B cell (primary cell): Measurements from ENCODE around the gene CCNG2.

Experiments used
- EZH2 ChIP-seq: IDR thresholded peaks from 2 replicates; pipeline ENCODE4 v1.6.1; 2012; ENCODE audit warnings: borderline replicate concordance, low read depth, mild to moderate bottlenecking, moderate library complexity, low read length; ENCODE audit not compliant: insufficient read depth, poor library complexity, severe bottlenecking
- TF ChIP-seq, protein P1 (sequence below): fragments of 200-600 bp; IDR thresholded peaks from one replicate; pipeline ENCODE4 v1.8.0; 2022; ENCODE audit warnings: antibody characterized with exemption, mild to moderate bottlenecking

- TF ChIP-seq, protein P1, sequence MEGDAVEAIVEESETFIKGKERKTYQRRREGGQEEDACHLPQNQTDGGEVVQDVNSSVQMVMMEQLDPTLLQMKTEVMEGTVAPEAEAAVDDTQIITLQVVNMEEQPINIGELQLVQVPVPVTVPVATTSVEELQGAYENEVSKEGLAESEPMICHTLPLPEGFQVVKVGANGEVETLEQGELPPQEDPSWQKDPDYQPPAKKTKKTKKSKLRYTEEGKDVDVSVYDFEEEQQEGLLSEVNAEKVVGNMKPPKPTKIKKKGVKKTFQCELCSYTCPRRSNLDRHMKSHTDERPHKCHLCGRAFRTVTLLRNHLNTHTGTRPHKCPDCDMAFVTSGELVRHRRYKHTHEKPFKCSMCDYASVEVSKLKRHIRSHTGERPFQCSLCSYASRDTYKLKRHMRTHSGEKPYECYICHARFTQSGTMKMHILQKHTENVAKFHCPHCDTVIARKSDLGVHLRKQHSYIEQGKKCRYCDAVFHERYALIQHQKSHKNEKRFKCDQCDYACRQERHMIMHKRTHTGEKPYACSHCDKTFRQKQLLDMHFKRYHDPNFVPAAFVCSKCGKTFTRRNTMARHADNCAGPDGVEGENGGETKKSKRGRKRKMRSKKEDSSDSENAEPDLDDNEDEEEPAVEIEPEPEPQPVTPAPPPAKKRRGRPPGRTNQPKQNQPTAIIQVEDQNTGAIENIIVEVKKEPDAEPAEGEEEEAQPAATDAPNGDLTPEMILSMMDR, result no peak
- TF ChIP-seq EZH2, result no peak
These were observed 30.3 kb downstream of the CCNG2 start for GRCh38 chr4:77187322-77187721.
